BJ (cell line): Measurements from ENCODE around the gene KIF17. TPM values are rescaled to one million over a fixed set of nuclear protein-coding genes. Genes with fewer than 3 reads are reported as not detected.

Source experiments
- CTCF ChIA-PET: fragments of 350-600 bp; formaldehyde crosslinking; extraction: SDS; loops from one replicate; lab custom pipeline; 2021; ENCODE audit warnings: antibody characterized with exemption, inconsistent platforms; lab: Yijun Ruan, JAX
- POLR2A ChIA-PET: fragments of 300-600 bp; sonication (Branson Sonifier 250); formaldehyde crosslinking; extraction: SDS; loops from one replicate; lab custom pipeline; 2021; ENCODE audit warnings: antibody characterized with exemption; lab: Charles Lee
- DNase-seq: peaks from one replicate; pipeline ENCODE4 v3.0.0-alpha.2; 2011; ENCODE audit warnings: low read depth
- H3K27me3 ChIP-seq: 2 replicates; pipeline ENCODE4 v1.6.0; 2011; ENCODE audit warnings: low read length; ENCODE audit not compliant: control insufficient read depth, insufficient read depth
- H3K36me3 ChIP-seq: 2 replicates; pipeline ENCODE4 v1.5.1; 2011; ENCODE audit warnings: low read length; ENCODE audit not compliant: control insufficient read depth, insufficient read depth
- H3K4me3 ChIP-seq: 2 replicates; pipeline ENCODE4 v1.5.1; 2011; ENCODE audit warnings: low read depth, mild to moderate bottlenecking, control low read depth, low read length
- CTCF ChIP-seq: IDR thresholded peaks from 2 replicates; pipeline ENCODE4 v1.5.1; 2011; ENCODE audit warnings: low read depth, mild to moderate bottlenecking, control low read depth, inconsistent platforms, low read length, moderate library complexity; ENCODE audit not compliant: insufficient read depth
- polyA plus RNA-seq: library from polyadenylated mRNA; depleted of rRNA; stranded (reverse); fragments of >200 nt; gene quantifications from 2 replicates; pipeline ENCODE4 v1.2.3, GENCODE V29; 2011

KIF17 gene
- polyA plus RNA-seq, 1 experiment: 3.7 TPM

GRCh38 chr1:20730690-20731056, 12.9 kb upstream of the KIF17 start:
- Histone ChIP-seq H3K27me3 (no peaks in the 10 kb centered on the region), H3K36me3 (no peaks in the 10 kb centered on the region), H3K4me3 (no peak overlapping the region)
- no peak for DNase-seq
- ChIA-PET POLR2A (no interaction called here), CTCF (interaction anchor here (0.9 to 2.8 kb wide), 3 partner anchors 29 to 462 kb away, joined by 3 to 11 read pairs (median 4); no protein-coding TSS in a partner anchor)
- TF ChIP-seq CTCF: no peak

DNA sequence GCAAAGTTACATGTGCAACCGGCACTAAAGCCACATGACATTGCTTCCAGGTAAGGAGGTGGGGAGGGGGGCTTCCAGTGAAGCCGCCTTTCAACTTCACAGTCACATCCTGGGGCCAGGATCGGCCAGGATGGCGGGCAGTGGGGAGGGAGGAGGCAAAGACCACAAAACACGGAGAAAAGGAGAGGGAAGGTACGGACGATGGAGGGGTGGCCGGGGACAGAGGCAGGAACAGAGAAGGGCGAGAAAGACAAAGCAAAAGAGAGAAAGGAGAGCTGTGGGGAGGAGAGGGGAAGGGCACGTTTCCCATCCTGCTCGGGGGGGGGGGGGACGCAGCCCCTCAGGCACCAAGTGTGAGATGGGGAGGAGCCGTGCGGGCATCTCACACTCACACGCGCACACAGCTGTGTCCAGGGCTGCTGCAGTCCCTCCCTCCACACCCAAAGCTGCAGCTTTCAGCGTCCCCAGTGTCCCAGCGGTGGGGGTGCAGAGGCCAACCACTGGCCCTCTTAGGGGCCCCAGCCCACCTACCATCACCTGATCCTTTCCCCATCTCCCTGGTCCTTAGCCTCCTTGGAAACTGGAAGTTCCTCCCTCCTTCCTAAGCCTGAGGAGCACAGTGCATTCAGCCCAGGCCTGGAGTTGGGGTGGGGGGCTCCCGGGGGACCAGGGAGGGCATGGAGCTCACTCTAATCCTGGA, 12.3 kb upstream of the KIF17 start:
- ChIA-PET POLR2A (no interaction called here), CTCF (interaction anchor here (0.9 to 2.8 kb wide), 3 partner anchors 28 to 463 kb away, joined by 3 to 11 read pairs (median 4); no protein-coding TSS in a partner anchor)
- Histone ChIP-seq H3K27me3 (no peaks in the 10 kb centered on the region), H3K36me3 (no peaks in the 10 kb centered on the region), H3K4me3 (no peak overlapping the region)
- TF ChIP-seq CTCF: no peak
- DNase-seq: no peak

- POLR2A ChIA-PET: no interaction called here
- TF ChIP-seq CTCF: no peak
These were observed 11.5 kb upstream of the KIF17 start for GRCh38 chr1:20729155-20729931.

DNA sequence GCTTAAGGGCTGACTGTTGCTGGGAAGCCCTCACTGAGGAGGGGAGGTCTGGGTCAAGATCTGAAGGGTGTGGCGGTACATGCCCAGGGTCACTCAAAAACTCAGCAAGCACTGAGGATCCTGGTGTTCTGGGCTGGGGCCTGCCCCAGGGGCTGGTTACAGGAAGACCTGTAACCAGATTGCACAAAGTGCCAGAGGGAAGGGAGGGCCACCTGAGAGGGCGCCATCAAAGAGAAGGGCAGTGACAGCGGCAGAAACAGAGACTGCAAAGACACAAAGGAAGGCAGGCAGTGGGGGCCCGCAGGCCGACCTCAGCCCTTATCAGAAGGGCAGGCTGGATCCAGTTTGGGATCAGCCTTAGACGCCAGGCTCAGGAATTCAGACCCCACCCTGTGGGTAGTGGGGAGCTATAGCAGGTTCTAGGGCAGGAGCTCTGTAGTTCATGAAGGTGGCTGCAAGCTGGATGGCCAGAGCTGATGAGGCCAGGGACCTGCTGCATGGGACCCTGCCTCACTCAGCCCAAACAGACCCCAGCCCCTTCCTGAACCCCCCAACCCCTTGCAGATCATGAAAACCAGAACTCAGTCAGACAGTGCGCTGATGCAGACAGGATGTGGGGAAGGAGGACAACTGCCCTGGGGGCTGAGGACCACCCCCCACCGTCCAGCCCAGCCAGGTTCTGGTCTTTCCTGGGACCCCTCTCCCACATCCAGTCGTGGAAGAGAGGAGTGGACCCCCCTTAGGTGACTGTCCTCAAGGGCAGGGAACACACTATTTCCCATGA, 10.8 kb upstream of the KIF17 start:
- Histone ChIP-seq H3K4me3 (no peak overlapping the region), H3K36me3 (no peaks in the 10 kb centered on the region), H3K27me3 (no peaks in the 10 kb centered on the region)
- no peak for TF ChIP-seq CTCF
- ChIA-PET CTCF (interaction anchor here (0.7 to 2.8 kb wide), 2 partner anchors 12 to 32 kb away, joined by 3 to 11 read pairs; no protein-coding TSS in a partner anchor), POLR2A (no interaction called here)
- no peak for DNase-seq

More at GRCh38 chr1:20729155-20729931, 11.5 kb upstream of the KIF17 start:
- Histone ChIP-seq H3K4me3 (no peak overlapping the region), H3K36me3 (no peaks in the 10 kb centered on the region), H3K27me3 (no peaks in the 10 kb centered on the region)
- CTCF ChIA-PET: interaction anchor here (0.7 to 2.8 kb wide), 2 partner anchors 11 to 33 kb away, joined by 3 to 11 read pairs; no protein-coding TSS in a partner anchor
- DNase-seq: no peak
